HG02678 (cell line): Measurements from ENCODE around the gene RGS8.

Experiments
- ATAC-seq: cut with Tn5 transposase; IDR thresholded peaks from one replicate; pipeline ENCODE4 v1.9.1; 2021; ENCODE audit warnings: mild to moderate bottlenecking, moderate library complexity; ENCODE audit not compliant: unreplicated experiment

Gene RGS8, protein sequence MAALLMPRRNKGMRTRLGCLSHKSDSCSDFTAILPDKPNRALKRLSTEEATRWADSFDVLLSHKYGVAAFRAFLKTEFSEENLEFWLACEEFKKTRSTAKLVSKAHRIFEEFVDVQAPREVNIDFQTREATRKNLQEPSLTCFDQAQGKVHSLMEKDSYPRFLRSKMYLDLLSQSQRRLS

GRCh38 chr1:182684116-182684828, at the start of gene RGS8:
RGS8 (minus strand) TSS chr1:182684587; CDS start chr1:182669649, 14,938 bp downstream.
- ATAC-seq, result no peak

DNA sequence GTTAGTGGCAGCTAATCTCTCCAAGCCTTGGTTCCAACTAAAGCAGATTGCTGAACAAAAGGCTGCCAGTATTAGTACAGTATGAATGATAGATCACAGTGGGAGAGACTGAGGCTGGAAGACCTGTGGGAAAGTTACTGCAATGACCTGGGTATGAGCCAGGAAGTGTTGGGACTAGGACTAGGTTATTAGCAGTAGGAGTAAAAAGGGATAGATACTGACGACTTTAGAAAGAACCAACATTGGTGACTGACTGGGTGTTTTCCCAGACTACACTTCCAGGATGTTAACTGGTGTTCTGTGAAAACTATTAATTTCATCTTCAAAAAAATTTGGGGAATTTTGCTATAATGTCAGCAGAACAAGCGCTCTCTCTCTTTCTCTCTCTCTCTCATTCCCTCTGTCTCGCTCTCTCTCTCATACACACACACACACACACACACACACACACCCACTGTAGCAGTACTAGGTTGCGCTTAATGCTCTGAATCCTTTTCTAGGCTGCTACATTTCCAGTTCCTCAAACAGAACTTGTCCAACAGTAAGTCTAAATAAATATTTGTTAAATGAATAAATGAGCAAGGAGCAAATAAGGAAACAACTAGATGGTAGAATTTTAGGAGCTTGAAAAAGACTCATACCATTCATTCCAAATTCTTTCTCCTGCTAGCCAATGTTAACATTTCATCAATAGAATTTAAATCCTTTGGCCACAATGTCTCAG, 47.6 kb upstream of the RGS8 start:
- no peak for ATAC-seq

DNA sequence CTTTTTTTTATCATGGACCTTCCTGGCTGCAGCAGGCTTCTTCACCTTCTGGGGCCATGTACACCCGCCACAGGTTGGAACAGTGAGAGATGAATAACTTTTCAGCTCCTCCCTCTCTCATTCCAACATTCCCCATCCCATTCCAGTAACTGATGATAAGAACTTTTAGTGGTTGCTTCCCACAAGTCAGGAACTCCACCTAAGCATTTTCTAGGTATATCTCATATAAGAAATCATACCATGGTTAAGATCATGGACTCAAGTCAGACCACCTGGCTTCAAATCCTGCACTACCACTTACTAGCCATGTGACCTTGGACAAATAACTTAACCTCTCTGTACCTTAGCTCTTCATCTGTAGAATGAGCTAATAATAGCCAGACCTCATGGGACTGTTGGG, 42.5 kb upstream of the RGS8 start:
- ATAC-seq, result no peak

GRCh38 chr1:182725259-182726255, 41.2 kb upstream of the RGS8 start:
- ATAC-seq, result no peak

GRCh38 chr1:182724215-182724614, 39.8 kb upstream of the RGS8 start:
- ATAC-seq, result no peak

DNA sequence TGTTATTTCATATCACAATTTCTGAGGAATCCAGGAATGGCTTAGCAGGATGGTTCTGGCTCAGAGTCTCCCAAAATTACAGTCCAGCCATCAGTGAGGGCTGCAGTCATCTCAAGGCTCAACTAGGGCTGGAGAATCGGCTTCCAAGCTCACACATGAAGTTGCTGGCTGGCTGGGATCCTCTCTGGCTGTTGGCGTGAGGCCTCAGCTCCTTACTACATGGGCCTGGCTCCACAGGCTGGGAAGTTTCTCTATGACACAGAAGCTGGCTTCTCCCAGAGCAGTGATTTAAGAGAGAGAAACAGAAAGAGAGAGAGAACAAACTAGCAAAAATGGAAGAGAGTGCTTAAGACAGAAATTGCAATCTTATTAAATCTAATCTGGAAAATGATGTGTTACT, 38.8 kb upstream of the RGS8 start:
- no peak for ATAC-seq

GRCh38 chr1:182721525-182721924, 37.1 kb upstream of the RGS8 start:
- no peak for ATAC-seq

DNA sequence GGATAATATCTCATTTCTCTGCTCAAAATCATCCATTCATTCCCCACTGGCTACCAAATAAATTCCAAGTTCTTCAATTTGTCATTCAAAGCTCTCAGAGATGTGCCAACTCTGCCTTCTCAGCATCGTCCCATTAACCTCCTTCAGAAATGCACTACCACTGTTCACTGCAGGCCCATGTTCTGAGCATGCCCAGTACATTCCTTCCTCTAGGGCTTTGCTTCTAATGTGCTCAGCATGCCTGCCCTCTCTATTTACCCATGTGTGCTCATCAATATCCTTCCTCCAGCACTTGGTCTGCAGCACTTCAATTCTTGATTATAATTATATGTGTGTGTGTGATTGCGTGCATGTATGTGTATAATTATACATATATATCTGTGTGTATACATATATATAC, 36.1 kb upstream of the RGS8 start:
- ATAC-seq, result no peak

DNA sequence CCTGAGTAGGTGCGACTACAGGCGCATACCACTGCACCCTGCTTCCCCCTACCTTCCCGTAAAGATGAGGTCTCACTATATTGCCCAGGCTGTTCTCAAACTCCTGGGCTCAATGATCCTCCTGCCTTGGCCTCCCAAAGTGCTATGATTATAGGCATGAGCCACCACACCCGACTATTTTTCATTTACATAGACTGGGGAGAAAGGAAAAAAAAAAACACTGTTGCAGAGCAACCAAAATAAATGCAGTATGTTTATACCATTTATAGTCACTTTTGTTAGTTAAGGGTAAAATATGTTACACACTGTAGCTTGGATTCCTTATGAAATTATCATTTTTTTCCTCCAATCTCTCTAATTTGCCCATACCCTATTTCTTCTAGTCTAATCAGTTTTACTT, 35.2 kb upstream of the RGS8 start:
- ATAC-seq, result no peak

- ATAC-seq, result no peak
Observed at GRCh38 chr1:182718311-182718710, 33.9 kb upstream of the RGS8 start.

DNA sequence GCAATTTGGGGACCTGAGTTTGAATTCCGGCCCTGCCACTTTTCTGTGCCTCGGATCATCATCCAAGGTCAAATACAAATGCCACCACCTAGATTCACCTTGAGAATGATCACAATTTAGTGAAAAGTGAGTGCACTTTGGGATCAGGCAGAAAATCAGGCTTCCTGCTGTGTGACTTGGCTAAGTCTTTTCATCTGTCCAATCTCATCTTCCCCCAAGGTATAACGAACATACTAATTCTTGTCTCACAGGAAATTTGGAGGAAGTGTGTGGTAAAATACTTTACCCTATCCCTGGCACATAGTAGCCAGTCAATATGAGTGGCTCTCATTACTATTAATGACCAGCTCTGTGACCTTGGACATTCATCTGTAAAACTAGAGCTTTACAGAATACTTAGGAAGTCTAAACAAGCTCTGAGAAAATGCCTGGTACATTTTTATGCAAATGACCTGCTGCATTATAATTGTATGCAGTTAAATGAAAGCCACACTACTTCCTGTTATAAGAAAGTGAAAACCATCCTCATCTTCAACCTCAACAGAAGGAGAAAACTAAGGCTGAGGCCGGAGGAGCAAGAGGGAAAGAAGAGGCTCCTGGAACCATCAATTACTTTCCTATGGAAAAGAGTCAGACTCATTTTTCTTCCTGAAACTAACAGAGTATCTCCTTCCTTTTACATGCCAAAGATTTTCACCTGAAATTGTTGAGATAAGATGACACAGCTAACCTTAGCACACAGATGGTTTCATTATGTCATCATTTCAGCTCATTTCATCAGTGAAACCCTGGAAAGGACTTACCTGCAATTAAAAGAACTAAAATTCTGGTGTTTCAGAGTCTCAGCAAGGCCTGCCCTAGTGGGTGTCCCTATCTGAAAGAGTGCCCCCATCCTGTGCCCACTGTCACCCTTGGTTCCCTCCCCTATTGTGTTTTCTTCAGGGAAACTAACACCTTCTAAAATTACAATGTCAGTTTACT, 32.6 kb upstream of the RGS8 start:
- no peak for ATAC-seq

GRCh38 chr1:182715531-182715930, 31.1 kb upstream of the RGS8 start:
- ATAC-seq, result no peak

GRCh38 chr1:182714546-182714945, 30.2 kb upstream of the RGS8 start:
- ATAC-seq, result no peak

- ATAC-seq, result no peak
Observed at GRCh38 chr1:182713939-182714338, 29.6 kb upstream of the RGS8 start.

DNA sequence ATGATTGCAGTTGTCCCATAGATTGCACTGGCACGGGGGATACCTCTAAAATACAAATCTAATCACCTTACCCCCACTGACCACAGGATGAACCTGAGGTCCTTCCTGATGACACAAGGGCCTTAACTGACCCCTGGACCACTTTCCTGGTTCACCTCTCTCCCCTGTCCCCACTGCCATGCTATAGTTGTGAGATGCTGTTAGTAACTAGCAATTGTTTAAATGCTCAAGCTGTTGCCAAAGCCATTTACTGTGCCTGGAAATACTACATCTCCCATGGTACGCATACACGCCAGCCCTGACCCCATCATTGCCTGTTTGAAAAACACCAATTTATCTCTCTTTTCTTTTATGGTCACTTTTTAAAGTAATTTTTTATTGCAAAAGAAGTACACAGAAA, 29.1 kb upstream of the RGS8 start:
- ATAC-seq, result no peak

DNA sequence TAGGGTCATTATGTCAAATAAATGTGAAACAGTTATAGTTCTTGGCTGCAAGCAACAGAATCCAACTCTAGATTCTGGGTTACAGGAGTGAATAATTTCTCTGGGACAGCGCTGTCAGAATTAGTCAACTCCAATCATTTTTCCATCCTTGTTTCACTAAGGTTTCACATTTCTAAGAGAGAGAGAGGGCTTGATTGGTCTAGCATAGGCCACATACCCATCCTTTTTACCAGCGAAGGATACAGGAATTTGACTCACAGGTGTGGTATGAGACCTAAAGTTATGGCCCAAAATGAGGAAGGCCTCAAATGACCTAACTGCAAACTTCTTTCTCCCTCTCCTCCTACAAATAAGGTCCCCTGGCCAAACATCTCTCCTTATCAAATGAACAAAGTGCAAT, 25.5 kb upstream of the RGS8 start:
- ATAC-seq, result no peak

DNA sequence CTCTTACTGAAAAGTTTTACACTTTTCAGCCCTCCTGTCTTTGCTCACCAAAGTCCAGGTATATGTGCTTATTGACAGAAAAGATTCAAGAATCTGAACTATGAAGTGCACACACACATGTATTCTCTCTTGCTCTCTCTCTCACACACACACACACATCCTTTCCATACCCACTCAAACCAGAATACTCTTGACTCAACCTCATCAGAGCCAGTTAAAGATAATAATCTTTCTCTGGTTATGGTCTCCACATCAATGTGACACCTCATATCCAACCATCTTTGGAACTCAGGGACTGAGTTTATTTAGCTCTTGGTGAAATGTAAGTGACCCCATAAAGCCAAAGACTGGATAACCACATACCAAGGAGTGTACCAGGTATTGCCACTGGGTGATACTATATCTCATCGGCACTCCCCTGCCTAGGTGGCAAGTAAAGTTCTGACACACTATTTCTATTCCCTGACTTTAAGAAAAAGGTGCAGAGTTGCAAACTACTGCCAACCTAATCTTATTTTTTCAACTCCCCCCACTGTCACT, 24.9 kb upstream of the RGS8 start:
- ATAC-seq, result no peak

DNA sequence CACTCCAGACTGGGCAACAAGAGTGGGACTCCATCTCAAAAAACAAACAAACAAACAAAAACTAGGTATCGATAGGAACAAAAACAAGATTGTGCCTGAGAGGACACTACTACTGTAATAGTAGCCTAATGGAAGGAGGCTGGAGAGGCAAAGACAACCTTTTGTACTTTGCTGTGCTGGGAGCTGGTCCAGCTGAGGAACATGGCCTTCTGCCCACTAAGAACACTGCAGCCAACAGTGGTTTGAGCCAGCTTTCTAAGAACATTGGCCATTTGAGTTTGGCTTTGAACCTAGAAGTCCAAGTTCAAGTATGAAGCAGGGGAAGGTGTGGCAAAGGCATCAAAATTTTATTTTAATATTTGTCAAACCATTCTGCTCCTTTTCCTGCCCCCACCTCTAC, 22.7 kb upstream of the RGS8 start:
- no peak for ATAC-seq

DNA sequence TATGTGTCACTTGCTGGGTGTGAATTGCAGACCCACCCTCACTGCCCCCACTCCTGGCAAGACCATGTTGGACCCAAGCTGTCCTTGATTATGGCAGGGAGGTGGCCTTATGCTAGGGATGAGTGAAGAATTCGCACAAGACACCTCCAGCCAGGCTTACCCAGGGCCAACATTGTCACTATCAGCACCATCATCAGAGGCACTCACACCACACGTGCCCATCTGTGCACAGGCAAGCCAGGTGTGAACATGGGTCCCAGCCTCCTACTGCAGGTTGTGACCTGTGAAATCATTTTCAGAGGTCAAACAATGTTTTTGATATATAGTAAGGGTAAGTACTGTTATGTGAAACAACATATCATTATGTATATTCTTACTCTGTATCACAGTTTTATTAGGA, 20.3 kb upstream of the RGS8 start:
- no peak for ATAC-seq

DNA sequence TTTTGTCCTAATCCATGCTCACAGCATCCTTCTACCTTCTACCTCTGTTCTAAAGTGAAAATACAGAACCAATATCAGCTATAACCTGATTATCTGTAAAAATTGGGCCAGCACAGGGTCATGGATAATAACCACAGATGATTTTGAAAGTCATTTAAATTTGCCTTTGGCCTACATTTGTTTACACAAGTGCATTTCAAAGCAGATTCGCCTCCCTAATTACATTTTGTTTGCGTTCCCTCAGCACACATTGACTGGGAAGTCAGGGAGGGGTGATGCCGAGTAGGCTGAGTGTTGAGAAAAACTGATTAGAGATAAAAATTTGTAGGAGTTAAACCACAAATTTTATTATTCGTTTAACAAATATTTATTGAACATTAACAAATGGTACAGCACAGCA, 19.2 kb upstream of the RGS8 start:
- no peak for ATAC-seq
